GM12891 (cell line): ENCODE data around the gene C3orf80.

ENCODE experiments used
- DNase-seq: peaks from one replicate; pipeline ENCODE4 v3.0.0; 2011; ENCODE audit warnings: low spot score; ENCODE audit not compliant: insufficient read length
- FAIRE-seq: peaks from 2 replicates; lab custom pipeline; 2011; peaks lifted over from hg19 to GRCh38; lab: Jason Lieb, UNC
- PAX5 ChIP-seq: IDR thresholded peaks from 2 replicates; pipeline ENCODE4 v1.6.1; 2011; ENCODE audit warnings: low read length, moderate library complexity, mild to moderate bottlenecking; ENCODE audit not compliant: insufficient read depth, severe bottlenecking
- POLR2A ChIP-seq: IDR thresholded peaks from 2 replicates; pipeline ENCODE4 v1.6.1; 2011; ENCODE audit warnings: low read depth, low read length, control low read depth
- POLR2AphosphoS5 ChIP-seq: IDR thresholded peaks from 2 replicates; pipeline ENCODE4 v1.6.1; 2011; ENCODE audit warnings: low read depth, low read length, control low read depth
- POU2F2 ChIP-seq: IDR thresholded peaks from 2 replicates; pipeline ENCODE4 v1.6.1; 2011; ENCODE audit warnings: low read depth, mild to moderate bottlenecking, control low read depth, low read length, moderate library complexity
- SPI1 ChIP-seq: IDR thresholded peaks from 2 replicates; pipeline ENCODE4 v1.6.1; 2011; ENCODE audit warnings: low read depth, low read length, control low read depth
- TAF1 ChIP-seq: IDR thresholded peaks from 2 replicates; pipeline ENCODE4 v1.6.1; 2011; ENCODE audit warnings: low read depth, low read length, control low read depth

The C3orf80 gene

DNA sequence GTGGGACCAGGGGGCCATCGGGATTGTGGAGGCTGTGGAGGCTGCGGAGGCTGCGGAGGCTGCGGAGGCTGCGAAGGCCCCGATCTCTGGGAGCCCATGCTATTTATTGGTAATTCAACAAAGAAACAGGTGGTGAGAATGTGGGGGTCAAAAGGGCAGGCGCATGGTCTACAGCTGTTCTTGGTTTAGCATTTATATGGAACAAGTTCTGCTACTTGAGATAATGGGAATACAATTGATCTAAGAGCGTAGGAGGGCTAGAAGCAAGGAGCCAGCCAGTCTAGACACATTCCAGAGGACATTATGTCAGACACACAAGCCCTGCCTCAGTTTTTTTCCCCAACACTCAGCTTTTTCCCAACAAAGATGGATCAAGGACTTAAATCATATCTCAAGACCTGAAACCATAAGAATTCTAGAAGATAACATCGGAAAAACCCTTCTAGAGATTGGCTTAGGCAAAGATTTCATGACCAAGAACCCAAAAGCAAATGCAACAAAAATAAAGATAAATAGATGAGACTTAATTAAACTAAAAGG lies 20.1 kb downstream of the C3orf80 start:
- DNase-seq (no peak), FAIRE-seq (no peak)
- no peak for TF ChIP-seq PAX5
- TF ChIP-seq POU2F2: no peak
- TF ChIP-seq SPI1: no peak
- no peak for TF ChIP-seq TAF1
- no peak for TF ChIP-seq POLR2AphosphoS5
- no peak for TF ChIP-seq POLR2A

- no peak for TF ChIP-seq POLR2A
- TF ChIP-seq SPI1: no peak
- TF ChIP-seq PAX5: no peak
- TF ChIP-seq POU2F2: no peak
- TF ChIP-seq POLR2AphosphoS5: no peak
- TF ChIP-seq TAF1: no peak
- DNase-seq (no peak), FAIRE-seq (no peak)
These were observed 22.5 kb downstream of the C3orf80 start for GRCh38 chr3:160247766-160248165.

GRCh38 chr3:160253298-160253697 lies 28.1 kb downstream of the C3orf80 start:
- TF ChIP-seq POLR2A (no peak), POU2F2 (no peak), POLR2AphosphoS5 (no peak), TAF1 (no peak), PAX5 (no peak), SPI1 (no peak)
- FAIRE-seq (no peak), DNase-seq (no peak)

GRCh38 chr3:160257606-160258005 lies 32.4 kb downstream of the C3orf80 start:
- DNase-seq (no peak), FAIRE-seq (no peak)
- no peak for TF ChIP-seq PAX5
- no peak for TF ChIP-seq POLR2A
- TF ChIP-seq TAF1: no peak
- TF ChIP-seq POU2F2: no peak
- TF ChIP-seq SPI1: no peak
- TF ChIP-seq POLR2AphosphoS5: no peak

DNA sequence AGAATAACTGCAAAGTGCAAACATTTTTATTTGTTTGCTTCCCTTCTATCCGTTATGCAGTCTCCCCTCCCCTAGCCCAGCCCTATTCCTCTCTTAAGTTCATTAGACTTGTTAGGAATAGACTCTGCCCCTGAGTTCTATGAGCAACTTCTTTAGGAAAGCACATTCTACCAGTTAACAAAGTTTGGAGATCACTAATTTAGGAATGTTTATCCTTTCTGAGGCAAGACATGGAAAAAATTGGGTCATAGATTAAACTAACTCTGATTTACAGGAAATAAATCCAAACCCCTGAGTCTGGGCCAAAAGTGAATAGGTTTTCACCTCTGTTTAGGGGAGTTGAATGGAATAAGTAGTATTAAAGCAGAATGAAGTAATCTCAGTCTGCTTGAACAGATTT lies 34.4 kb downstream of the C3orf80 start:
- TF ChIP-seq TAF1 (no peak), POLR2AphosphoS5 (no peak), POU2F2 (no peak), SPI1 (no peak), POLR2A (no peak), PAX5 (no peak)
- no peak for DNase-seq
- no peak for FAIRE-seq

DNA sequence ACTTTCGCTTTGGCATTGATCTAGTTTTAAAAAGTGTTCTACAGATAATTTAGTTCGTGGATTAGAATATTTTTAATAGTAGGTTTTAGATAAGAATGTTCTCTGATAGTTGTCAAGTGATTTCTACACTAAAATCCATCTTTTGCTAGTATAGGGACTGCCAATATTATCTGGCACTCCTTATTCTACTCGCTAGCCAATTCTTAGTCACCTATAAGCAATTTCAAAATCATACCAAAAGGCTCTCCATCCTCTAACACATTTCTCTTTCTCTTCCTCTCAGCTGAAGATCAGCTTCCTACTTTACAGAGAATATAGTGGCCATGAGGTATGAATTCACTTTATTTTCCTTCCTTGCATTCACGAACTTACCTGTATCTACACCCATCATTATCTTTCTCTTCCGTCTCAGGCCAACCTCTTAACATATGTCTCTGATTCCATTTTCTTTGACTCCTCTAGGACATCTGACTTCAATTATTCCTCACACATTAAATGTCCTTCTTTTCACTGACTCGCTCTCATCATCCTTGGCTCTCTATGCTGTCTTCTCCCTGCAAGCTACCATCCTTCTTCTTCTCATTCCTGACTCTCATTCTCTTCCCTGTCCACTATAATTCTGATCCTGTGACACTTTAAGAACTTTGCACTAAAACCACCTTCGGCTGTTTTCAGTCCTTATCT lies 35.5 kb downstream of the C3orf80 start:
- TF ChIP-seq POLR2AphosphoS5: no peak
- no peak for TF ChIP-seq SPI1
- TF ChIP-seq TAF1: no peak
- no peak for TF ChIP-seq POU2F2
- no peak for TF ChIP-seq POLR2A
- no peak for TF ChIP-seq PAX5
- FAIRE-seq (no peak), DNase-seq (no peak)

- DNase-seq (no peak), FAIRE-seq (no peak)
- TF ChIP-seq SPI1 (no peak), PAX5 (no peak), POLR2AphosphoS5 (no peak), TAF1 (no peak), POU2F2 (no peak), POLR2A (no peak)
These were observed 39.9 kb downstream of the C3orf80 start for GRCh38 chr3:160265088-160265487.
